CD14-positive monocyte (primary cell): ENCODE measurements around the gene ZG16B. TPM values are rescaled to one million over a fixed set of nuclear protein-coding genes. Genes with fewer than 3 reads are reported as not detected.

Experiments used
- DNase-seq, 3 donors: peaks; one replicate each; pipeline ENCODE4 v3.0.0-alpha.2; 2011 to 2022
- H2AFZ ChIP-seq: 2 replicates; pipeline ENCODE4 v1.6.0; 2012; ENCODE audit warnings: mild to moderate bottlenecking, low read depth, low read length, inconsistent platforms; ENCODE audit not compliant: insufficient read depth, poor library complexity, severe bottlenecking
- H3K27ac ChIP-seq, 2 donors: 1 replicate in 1 of 2; 2 replicates in 1 of 2; pipeline ENCODE4 v1.5.1; 2012 to 2013; ENCODE audit warnings: low read length in 2 of 2, control low read depth in 1 of 2, inconsistent platforms in 1 of 2, low read depth in 1 of 2, mild to moderate bottlenecking in 1 of 2
- H3K27me3 ChIP-seq, 2 donors: one replicate each; pipeline versions ENCODE4 v1.6.0 to v1.6.1; 2011 to 2013; ENCODE audit warnings: low read length in 2 of 2; ENCODE audit not compliant: control insufficient read depth in 2 of 2, insufficient read depth in 2 of 2
- H3K36me3 ChIP-seq, 2 donors: replicated peaks in 1 of 2; 1 replicate in 1 of 2; 2 replicates in 1 of 2; pipeline versions ENCODE4 v1.5.1 to v1.6.1; 2012 to 2013; ENCODE audit warnings: low read length in 2 of 2, control low read depth in 1 of 2, inconsistent platforms in 1 of 2, mild to moderate bottlenecking in 1 of 2; ENCODE audit not compliant: insufficient read depth in 2 of 2, control insufficient read depth in 1 of 2
- H3K4me1 ChIP-seq, 2 donors: 1 replicate in 1 of 2; 2 replicates in 1 of 2; pipeline versions ENCODE4 v1.5.1 to v1.6.1; 2012 to 2013; ENCODE audit warnings: low read length in 2 of 2, control low read depth in 1 of 2, inconsistent platforms in 1 of 2, mild to moderate bottlenecking in 1 of 2, moderate library complexity in 1 of 2; ENCODE audit not compliant: insufficient read depth in 2 of 2, control insufficient read depth in 1 of 2
- H3K4me2 ChIP-seq: replicated peaks from 2 replicates; pipeline ENCODE3; 2012; ENCODE audit warnings: low read length, moderate library complexity, mild to moderate bottlenecking; ENCODE audit not compliant: poor library complexity, severe bottlenecking; ENCODE audit errors: extremely low read depth
- H3K4me3 ChIP-seq, 3 experiments: fragments of 200-600 bp in 1 of 3; sonication (generic) in 1 of 3; replicated peaks in 1 of 3; 1 replicate in 2 of 3; 2 replicates in 1 of 3; pipeline ENCODE4 v1.5.1; 2011 to 2013; ENCODE audit warnings: low read length in 3 of 3, mild to moderate bottlenecking in 3 of 3, control low read depth in 2 of 3, low read depth in 2 of 3, inconsistent platforms in 1 of 3, moderate library complexity in 1 of 3
- H3K79me2 ChIP-seq: 2 replicates; pipeline ENCODE4 v1.6.0; 2012; ENCODE audit warnings: mild to moderate bottlenecking, control low read depth, inconsistent platforms, low read length, moderate library complexity; ENCODE audit not compliant: insufficient read depth
- H3K9ac ChIP-seq: 2 replicates; pipeline ENCODE4 v1.6.0; 2017; ENCODE audit warnings: low read length, mild to moderate bottlenecking; ENCODE audit not compliant: insufficient read depth, poor library complexity, severe bottlenecking
- H3K9me3 ChIP-seq, 2 donors: replicated peaks in 1 of 2; 1 replicate in 1 of 2; 2 replicates in 1 of 2; pipeline versions ENCODE4 v1.5.1 to v1.6.1; 2012 to 2013; ENCODE audit warnings: low read length in 2 of 2, control low read depth in 1 of 2; ENCODE audit not compliant: control insufficient read depth in 1 of 2, insufficient read depth in 1 of 2
- H4K20me1 ChIP-seq: 2 replicates; pipeline ENCODE4 v1.6.0; 2012; ENCODE audit warnings: mild to moderate bottlenecking, low read length, control low read depth, moderate library complexity; ENCODE audit not compliant: insufficient read depth
- H3K27ac Mint-ChIP-seq, 7 donors: one replicate each; pipeline ENCODE4 v1.8.0; 2020; ENCODE audit warnings: mild to moderate bottlenecking in 7 of 7, mixed read lengths in 7 of 7, moderate library complexity in 6 of 7, inconsistent platforms in 2 of 7
- H3K27me3 Mint-ChIP-seq, 3 donors: one replicate each; pipeline ENCODE4 v1.8.0; 2021 to 2022; ENCODE audit warnings: low read depth in 3 of 3, mild to moderate bottlenecking in 3 of 3, mixed read lengths in 3 of 3, moderate library complexity in 3 of 3, inconsistent platforms in 1 of 3
- H3K36me3 Mint-ChIP-seq, 2 donors: one replicate each; pipeline ENCODE4 v1.8.0; 2020; ENCODE audit warnings: mixed read lengths in 2 of 2, inconsistent platforms in 1 of 2, mild to moderate bottlenecking in 1 of 2
- H3K4me1 Mint-ChIP-seq: one replicate; pipeline ENCODE4 v1.8.0; 2020; ENCODE audit warnings: mild to moderate bottlenecking, mixed read lengths
- H3K4me3 Mint-ChIP-seq, 2 donors: one replicate each; pipeline ENCODE4 v1.8.0; 2020; ENCODE audit warnings: mild to moderate bottlenecking in 2 of 2, mixed read lengths in 2 of 2, moderate library complexity in 1 of 2
- H3K9me3 Mint-ChIP-seq, 7 donors: one replicate each; pipeline ENCODE4 v1.8.0; 2020 to 2022; ENCODE audit warnings: mixed read lengths in 7 of 7, mild to moderate bottlenecking in 6 of 7, moderate library complexity in 6 of 7, inconsistent platforms in 2 of 7
- WGBS: methylation state at CpG from one replicate; pipeline ENCODE4 v1.1.5; 2013; ENCODE audit warnings: missing lambda C conversion rate; ENCODE audit not compliant: insufficient coverage; 5-methylcytosine and 5-hydroxymethylcytosine counted together
- intact Hi-C, 2 donors: fragments of 100-400 bp; cut with micrococcal nuclease; formaldehyde crosslinking; loops; one replicate each; pipeline versions ENCODE4 v1.15.0 to v1.15.1; 2023
- polyA plus RNA-seq, 3 donors: library from polyadenylated mRNA; depleted of rRNA in 1 of 3; unstranded in 2 of 3; stranded (reverse) in 1 of 3; fragments of 300-500 nt in 2 of 3; fragments of >200 nt in 1 of 3; fragmentation: Illumina TruSeq in 2 of 3; gene quantifications; 1 replicate in 2 of 3; 2 replicates in 1 of 3; pipeline ENCODE4 v1.2.3, GENCODE V29; 2012 to 2021
- TF ChIP-seq, protein P1 (sequence below): fragments of 200-600 bp; IDR thresholded peaks from one replicate; pipeline ENCODE4 v1.8.0; 2022; ENCODE audit warnings: antibody characterized with exemption, mild to moderate bottlenecking

The ZG16B gene
- polyA plus RNA-seq, 3 donors = 6.8 to 12.9 (median 11.0) TPM

DNA sequence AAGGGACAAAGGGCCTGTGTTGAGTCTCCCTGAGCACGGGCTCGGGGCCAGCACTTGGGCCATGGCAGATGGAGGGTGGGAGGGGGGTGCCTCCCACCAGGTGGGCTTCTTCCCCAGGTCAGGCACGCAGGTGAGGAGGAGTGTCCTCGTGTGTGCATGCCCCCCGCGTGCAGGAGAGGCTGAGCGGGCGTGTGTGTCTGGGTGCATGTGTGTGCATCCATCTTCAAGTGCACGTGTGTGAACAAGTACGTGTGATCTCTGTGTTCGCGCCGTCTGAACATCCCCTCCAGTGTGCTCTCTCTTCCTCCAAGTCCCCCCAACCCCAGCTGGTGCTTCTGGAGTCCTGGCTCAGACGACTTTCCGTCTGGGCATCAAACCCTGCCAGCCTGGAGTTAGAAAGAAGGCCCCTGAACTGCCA, 2.7 kb upstream of the ZG16B start:
- H3K9me3 Mint-ChIP-seq = peaks cover 0 to 9% (median 1%) of the 10 kb centered on the region in 7 donors
- TF ChIP-seq, protein P1, sequence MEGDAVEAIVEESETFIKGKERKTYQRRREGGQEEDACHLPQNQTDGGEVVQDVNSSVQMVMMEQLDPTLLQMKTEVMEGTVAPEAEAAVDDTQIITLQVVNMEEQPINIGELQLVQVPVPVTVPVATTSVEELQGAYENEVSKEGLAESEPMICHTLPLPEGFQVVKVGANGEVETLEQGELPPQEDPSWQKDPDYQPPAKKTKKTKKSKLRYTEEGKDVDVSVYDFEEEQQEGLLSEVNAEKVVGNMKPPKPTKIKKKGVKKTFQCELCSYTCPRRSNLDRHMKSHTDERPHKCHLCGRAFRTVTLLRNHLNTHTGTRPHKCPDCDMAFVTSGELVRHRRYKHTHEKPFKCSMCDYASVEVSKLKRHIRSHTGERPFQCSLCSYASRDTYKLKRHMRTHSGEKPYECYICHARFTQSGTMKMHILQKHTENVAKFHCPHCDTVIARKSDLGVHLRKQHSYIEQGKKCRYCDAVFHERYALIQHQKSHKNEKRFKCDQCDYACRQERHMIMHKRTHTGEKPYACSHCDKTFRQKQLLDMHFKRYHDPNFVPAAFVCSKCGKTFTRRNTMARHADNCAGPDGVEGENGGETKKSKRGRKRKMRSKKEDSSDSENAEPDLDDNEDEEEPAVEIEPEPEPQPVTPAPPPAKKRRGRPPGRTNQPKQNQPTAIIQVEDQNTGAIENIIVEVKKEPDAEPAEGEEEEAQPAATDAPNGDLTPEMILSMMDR = no peak
- Histone ChIP-seq H3K9me3 (peaks cover 0 to 4% of the 10 kb centered on the region in 2 donors), H3K4me3 (no peak overlapping the region), H3K36me3 (no peaks in the 10 kb centered on the region), H4K20me1 (no peaks in the 10 kb centered on the region), H3K79me2 (no peaks in the 10 kb centered on the region), H3K9ac (no peak overlapping the region), H3K27ac (no peak overlapping the region), H3K27me3 (no peaks in the 10 kb centered on the region), H2AFZ (no peak overlapping the region), H3K4me2 (no peak overlapping the region), H3K4me1 (peaks cover 14 to 18% of the 10 kb centered on the region in 2 donors)
- no peak for DNase-seq
- intact Hi-C loops = no loop called here
- H3K4me3 Mint-ChIP-seq = no peak overlapping the region
- H3K36me3 Mint-ChIP-seq = no peaks in the 10 kb centered on the region
- no peak overlapping the region for H3K27ac Mint-ChIP-seq
- H3K27me3 Mint-ChIP-seq = peaks cover 1 to 2% (median 2%) of the 10 kb centered on the region in 3 donors
- H3K4me1 Mint-ChIP-seq = peaks cover 12% of the 10 kb centered on the region
- 94% methylated on average over 15 of the region's 15 CpGs for WGBS

DNA sequence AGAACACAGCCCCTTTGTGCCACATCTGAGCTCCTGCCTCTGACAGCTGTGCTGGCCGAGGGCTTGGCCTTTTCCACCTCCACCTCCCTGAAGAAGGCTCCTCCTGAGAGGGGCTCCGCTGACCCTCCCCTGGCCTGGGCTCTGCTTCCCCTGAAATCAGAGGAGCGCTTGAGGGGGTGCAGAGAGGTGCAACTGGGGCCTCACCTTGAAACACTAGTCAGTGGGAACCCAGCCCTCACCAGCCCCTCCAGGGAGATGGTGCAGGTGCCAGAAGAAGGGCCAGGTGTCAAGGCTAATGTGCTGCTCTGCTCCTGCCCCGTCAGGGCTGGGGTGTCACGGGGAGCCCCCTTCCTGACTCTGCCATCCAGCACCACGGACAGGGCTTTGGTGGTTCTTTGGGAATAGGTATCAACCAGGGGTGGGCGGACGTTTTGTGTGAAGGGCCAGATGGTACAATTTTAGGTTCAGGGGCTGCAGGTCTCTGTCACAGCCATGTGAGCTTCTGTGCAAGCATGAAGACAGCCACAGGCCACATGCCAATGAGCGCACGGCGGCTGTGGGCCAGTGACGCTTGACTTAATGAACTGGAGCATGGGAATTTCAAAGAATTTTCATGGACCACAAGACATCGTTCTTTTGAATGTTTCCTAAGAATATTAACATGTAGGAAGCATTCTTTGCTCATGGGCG, 2.1 kb upstream of the ZG16B start:
- no peak overlapping the region for H3K27ac ChIP-seq
- H3K4me3 ChIP-seq = no peak overlapping the region
- H3K36me3 Mint-ChIP-seq = no peaks in the 10 kb centered on the region
- DNase-seq = no peak
- H2AFZ ChIP-seq = no peak overlapping the region
- TF ChIP-seq, protein P1 = no peak
- H3K36me3 ChIP-seq = no peaks in the 10 kb centered on the region
- H3K9me3 ChIP-seq = peaks cover 0 to 4% of the 10 kb centered on the region in 2 donors
- H3K27ac Mint-ChIP-seq = peak overlapping the region in 1 of 7 donors; percentile 18
- peaks cover 1 to 11% (median 5%) of the 10 kb centered on the region in 7 donors for H3K9me3 Mint-ChIP-seq
- H3K27me3 Mint-ChIP-seq = peaks cover 2 to 4% (median 3%) of the 10 kb centered on the region in 3 donors
- H3K79me2 ChIP-seq = no peaks in the 10 kb centered on the region
- no peak overlapping the region for H3K4me3 Mint-ChIP-seq
- intact Hi-C loops = no loop called here
- WGBS = 95% methylated on average over 8 of the region's 14 CpGs
- H4K20me1 ChIP-seq = no peaks in the 10 kb centered on the region
- H3K4me1 Mint-ChIP-seq = peaks cover 12% of the 10 kb centered on the region
- no peak overlapping the region for H3K9ac ChIP-seq
- no peak overlapping the region for H3K4me2 ChIP-seq
- H3K4me1 ChIP-seq = peaks cover 14 to 18% of the 10 kb centered on the region in 2 donors
- H3K27me3 ChIP-seq = no peaks in the 10 kb centered on the region
